Measurements from ENCODE around the gene PDE12. TPM values are rescaled to one million over a fixed set of nuclear protein-coding genes. Genes with fewer than 3 reads are reported as not detected.
"Not testable (repeated sequence)": the region's sequence is repeated elsewhere in the genome, so short reads cannot be mapped to it uniquely, and the experiment has no call there.

PDE12 gene
- total RNA-seq, 1 donor from 2014 or later: 9.0 TPM

DNA sequence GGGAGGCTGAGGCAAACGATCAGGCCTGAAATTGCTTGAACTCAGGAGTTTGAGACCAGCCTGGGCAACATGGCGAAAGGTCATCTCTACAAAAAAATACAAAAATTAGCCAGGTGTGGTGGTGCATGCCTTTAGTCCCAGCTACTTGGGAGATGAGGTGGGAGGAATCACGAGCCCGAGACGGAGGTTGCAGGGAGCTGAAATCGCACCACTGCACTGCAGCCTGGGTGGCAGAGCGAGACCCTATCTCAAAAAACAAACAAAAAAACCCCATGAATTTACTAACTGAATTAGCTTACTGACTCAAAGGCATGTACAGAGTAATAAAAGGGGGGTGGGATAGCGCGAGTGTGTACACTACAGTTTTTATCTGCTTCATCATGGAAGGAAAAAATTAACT, 21.7 kb downstream of the PDE12 start:
- DNase-seq (no peak), ATAC-seq (ENCODE audit: poor library complexity) (no peak)
- intact Hi-C loops (cut with DNase I): no loop called here

DNA sequence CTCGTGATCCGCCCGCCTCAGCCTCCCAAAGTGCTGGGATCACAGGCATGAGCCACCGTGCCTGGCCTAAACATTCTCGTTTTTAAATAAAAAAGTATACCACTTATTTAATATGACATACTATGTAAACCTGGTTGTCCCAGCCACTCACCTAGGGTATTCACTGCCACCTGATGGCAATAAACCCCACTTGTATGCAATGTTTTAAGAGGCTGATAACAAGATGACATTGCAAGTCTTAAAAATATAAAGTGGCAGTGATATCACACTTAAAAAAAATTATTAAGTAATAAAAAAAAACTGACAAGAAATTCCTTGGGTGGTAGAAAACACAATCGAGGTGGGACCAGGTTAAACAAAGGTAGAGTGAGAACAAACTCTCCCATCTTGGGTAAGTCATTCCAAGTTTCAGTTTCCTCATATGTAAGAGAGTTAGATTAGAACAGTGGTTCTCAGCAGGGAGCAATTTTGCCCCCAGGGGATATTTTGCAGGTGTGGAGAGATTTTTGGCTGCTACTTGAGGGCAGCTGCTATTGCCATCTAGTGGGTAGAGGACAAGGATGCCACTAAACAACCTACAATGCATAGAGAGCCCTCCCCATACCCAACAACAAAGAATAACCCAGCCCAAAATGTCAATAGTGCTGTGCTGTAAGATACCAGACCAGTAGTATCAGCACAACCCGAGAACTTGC, 26.5 kb downstream of the PDE12 start:
- peak; percentile 21 for ATAC-seq (ENCODE audit: poor library complexity)
- no peak for DNase-seq
- intact Hi-C loops (cut with DNase I): no loop called here

DNA sequence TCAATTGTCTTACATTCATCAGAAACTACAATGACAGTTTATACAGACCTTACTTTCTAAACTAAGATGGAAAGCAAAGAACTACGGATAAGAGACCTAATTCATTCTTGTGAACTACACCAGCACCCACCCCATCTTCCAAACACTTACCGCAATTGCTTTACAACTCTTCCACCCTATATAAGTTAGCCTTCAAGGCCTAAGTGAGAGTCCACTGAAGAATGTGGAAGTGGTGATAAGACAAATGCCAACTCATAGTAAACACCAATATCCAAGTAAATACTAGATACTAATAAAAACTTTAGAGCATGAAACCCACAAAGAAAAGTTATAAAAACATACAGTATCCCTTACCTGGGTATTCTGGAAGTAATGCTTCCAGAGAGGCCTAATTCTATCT, 27.5 kb downstream of the PDE12 start:
- ATAC-seq (ENCODE audit: poor library complexity) (no peak), DNase-seq (no peak)
- intact Hi-C loops (cut with DNase I): no loop called here

DNA sequence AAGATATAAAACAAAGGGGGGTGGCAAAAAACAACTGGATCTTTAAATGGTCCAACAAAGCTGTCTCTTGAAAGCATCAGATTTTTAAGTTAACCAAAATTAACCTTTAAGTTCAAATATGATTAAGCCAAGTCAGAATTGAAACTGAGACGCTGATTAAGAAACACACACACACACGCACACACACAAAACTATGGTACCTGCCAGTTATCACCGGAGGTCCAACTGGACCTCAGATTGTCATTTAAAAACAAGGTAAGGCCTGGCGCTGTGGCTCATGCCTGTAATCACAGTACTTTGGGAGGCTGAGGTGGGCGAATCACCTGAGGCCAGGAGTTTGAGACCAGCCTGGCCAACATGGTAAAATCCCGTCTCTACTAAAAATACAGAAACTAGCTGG, 30.7 kb downstream of the PDE12 start:
- intact Hi-C loops (cut with DNase I): no loop called here
- no peak for ATAC-seq (ENCODE audit: poor library complexity)
- no peak for DNase-seq

DNA sequence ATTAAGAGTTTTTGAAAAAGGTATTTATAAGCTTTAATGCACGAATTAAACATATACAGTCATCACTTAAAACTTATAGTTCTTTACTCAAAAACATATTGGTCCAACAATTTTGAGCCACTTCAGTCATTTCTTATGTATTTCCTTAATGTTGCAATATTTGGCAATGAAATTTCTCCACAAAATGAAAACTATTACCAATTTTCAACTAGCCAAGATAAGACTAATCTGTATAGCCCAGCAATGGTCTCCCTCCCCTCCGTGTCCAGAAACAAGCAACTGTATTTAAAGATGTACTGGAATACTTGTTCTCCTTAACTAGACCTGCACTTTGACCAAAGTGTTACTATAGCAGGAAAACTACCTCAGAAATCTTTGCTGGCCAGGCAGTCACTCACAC, 31.8 kb downstream of the PDE12 start:
- ATAC-seq (ENCODE audit: poor library complexity) (no peak), DNase-seq (no peak)
- intact Hi-C loops (cut with DNase I): no loop called here

DNA sequence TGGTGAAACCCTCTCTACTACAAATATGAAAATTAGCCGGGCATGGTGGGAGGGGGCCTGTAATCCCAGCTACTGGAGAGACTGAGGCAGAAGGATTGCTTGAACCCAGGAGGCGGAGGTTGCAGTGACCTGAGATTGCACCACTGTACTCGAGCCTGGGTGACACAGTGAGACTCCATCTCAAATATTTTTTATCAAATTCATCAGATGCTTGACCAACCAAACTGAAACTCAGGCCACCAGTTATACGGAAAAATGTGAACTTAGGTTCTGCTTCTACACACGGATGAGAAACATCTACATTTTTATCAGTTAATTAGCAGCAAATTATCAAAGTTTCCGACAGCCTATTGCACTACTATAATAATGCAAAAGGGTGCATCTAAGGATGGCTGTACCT, 36.2 kb downstream of the PDE12 start:
- no peak for ATAC-seq (ENCODE audit: poor library complexity)
- intact Hi-C loops (cut with DNase I): no loop called here
- no peak for DNase-seq

DNA sequence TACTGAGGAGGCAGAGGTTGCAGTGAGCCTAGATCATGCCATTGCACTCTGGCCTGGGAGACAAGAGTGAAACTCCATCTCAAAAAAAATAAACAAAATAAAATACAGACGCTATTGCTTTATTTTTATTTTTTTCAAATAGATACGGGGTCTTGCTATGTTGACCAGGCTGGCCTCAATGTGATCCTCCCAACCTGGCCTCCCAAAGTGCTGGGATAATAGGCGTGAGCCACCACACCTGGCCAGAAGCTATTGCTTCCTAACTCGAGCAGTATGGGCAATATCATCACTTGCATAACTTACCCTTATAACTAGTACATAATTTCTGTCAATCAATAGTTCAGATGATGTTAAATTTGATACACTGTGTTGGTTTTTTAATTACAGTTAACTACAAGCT, 38.1 kb downstream of the PDE12 start:
- ATAC-seq (ENCODE audit: poor library complexity) (no peak), DNase-seq (no peak)
- intact Hi-C loops (cut with DNase I): no loop called here

DNA sequence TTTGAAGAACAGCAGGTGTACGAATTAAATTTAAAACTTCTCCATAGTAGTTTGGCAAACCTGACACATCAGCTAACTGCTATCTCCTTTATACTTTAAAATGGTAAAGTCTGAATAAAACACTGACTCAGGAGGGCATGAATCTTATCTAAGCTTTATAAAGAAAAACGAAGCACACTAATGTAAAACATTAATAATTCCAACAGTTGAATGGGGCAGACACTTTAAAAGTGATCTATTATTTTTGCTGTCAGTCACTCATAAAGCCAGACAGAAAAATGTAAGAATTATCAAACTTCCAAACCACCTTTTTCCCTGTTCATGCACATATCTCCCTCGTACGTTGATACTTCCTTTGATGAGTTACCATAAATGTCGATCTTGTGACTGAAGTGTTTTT, 38.5 kb downstream of the PDE12 start:
- ATAC-seq (ENCODE audit: poor library complexity) (no peak), DNase-seq (no peak)
- intact Hi-C loops (cut with DNase I): no loop called here

DNA sequence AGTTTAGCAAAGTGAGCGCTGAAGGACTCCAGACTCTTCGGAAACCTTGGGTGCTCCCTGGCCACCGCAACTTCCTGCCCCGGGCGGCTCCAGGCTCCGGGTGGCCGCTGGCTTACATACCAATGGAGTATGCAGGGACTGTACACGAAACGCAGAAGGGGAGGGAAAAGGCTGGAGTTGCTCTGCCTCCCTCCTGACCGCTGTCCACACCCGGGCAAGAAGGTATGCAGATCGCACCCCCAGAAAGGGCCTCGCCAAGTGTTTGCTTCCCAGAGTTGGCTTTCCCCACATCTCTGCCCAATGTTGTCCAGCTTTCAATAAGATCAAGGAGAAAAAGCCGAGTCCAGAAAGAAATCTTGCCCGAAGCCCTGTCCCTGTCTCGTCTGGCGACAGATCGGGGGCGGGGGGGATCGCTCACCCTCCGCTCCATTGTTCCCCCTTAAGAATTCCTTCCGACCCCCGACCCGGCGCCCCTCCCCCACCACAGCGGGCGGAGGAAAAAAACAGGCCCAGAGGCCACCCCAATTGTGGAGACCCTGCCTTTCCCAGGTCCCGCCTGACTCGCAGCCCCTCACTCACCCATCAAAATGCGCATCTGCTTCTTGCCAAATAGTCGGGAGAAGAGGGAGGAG, 40.5 kb downstream of the PDE12 start:
- DNase-seq (peak; percentile 90), ATAC-seq (ENCODE audit: poor library complexity) (peak; percentile 74)
- intact Hi-C loops (cut with DNase I): loop anchor here (5.0 kb wide), 2 partner anchors 39 to 161 kb away; partner anchors contain the start of genes PDE12 and SLMAP

DNA sequence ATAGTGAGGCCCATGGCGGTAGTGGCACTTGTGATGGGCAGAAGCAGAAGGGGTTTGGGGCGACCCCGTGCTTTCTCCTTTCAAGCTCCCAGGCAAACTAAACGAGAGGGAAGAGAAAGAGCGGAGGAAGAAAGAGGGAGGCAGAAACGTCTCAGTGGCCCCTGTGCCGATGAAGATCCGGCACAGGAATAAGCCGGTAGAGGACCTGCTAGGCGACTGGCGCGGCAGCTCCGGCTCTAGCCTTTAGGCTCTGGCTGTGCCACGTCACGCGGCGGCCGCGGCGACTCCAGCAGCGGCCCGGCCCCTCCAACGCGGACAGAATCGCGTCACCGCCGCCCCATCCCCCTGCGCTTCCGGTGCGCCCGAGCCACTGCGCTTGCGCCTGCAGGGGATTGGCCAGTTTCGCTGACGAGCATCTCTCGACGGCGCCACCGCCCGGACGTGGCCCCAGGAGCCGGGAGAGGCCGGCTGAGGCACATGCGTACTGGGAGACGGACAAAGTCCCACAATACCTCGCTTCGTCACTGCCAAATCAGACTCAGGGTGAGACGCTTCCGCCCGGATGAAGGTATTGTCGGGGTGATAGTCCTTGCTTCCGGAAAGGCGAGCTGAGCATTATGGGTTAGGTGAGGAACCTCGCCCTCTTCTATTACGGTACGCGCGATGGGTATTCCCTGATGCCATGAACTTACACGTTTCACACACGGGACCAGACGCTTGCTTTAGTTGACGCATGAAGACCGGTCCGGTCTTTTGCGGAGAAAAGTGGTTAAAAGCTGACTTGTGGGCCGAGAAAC, 41.3 kb downstream of the PDE12 start, which contains the start of gene ARF4:
ARF4 (minus strand) TSS at position 218 of the 797 bp plus-strand sequence; CDS start at position 14, 204 bp downstream.
- intact Hi-C loops (cut with DNase I): loop anchor here (5.0 kb wide), 2 partner anchors 40 to 160 kb away; partner anchors contain the start of genes PDE12 and SLMAP
- ATAC-seq (ENCODE audit: poor library complexity) (peak; percentile 97), DNase-seq (peak; percentile 100)

DNA sequence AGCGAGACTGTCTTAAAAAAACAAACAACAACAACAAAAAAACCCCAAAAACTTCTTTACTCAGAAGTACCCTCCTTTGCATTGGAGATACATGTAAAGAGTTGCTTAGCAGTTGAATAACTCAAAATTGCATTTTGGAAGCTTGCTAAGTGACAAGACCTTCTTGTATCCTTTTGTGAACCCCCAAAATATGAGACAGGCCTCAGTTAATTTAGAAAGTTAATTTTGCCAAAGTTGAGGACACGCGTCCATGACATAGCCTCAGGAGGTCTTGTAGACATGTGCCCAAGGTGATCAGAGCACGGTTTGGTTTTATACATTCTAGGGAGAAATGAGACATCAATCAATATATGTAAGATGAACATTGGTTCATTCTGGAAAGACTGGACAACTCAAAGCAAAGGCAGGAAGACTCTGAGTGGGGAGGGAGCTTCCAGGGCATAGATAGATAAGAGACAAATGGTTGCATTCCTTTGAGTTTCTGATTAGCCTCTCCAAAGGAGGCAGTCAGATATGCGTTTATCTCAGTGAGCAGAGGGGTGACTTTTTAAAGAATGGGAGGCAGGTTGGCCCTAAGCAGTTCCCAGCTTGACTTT, 42.8 kb downstream of the PDE12 start:
- no peak for DNase-seq
- no peak for ATAC-seq (ENCODE audit: poor library complexity)
- intact Hi-C loops (cut with DNase I): loop anchor here (5.0 kb wide), 2 partner anchors 42 to 158 kb away; partner anchors contain the start of genes PDE12 and SLMAP

DNA sequence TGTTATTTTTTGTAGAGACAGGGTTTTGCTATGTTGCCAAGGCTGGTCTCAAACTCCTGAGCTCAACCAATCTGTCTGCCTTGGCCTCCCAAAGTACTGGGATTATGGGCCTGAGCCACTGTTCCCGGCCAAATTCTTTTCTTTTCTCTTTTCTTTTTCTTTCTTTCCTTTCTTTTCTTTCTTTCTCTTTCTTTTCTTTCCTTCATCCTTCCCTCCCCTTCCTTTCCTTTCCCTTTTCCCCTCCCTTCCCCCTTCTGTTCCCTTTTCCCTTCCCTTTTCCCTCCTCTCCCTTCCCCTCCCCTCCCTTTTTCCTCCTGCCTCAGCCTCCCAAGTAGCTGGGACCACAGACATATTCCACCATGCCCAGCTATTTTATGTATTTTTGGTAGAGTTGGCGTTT, 44.1 kb downstream of the PDE12 start:
- ATAC-seq (ENCODE audit: poor library complexity) (no peak), DNase-seq (no peak)
- intact Hi-C loops (cut with DNase I): no loop called here

DNA sequence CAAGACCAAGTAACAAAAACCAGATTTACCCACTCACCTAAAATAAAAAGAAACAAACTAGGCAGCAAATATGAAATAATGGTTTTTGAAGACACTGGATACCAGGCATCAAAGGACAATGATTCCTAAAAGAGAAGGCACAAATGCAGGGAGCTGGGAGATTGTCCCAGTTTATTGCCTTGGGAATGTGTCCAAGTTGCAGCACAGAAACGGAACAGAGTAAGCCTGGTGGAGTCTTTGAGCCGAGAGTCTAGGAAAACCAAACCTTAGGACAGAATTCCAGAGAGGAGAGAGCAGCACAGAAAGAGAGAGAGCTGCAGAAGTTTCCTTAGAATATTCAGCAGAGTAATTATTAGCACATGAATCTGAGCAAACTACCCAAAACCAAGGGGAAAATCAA, 48.9 kb downstream of the PDE12 start:
- intact Hi-C loops (cut with DNase I): no loop called here
- no peak for ATAC-seq (ENCODE audit: poor library complexity)
- no peak for DNase-seq

DNA sequence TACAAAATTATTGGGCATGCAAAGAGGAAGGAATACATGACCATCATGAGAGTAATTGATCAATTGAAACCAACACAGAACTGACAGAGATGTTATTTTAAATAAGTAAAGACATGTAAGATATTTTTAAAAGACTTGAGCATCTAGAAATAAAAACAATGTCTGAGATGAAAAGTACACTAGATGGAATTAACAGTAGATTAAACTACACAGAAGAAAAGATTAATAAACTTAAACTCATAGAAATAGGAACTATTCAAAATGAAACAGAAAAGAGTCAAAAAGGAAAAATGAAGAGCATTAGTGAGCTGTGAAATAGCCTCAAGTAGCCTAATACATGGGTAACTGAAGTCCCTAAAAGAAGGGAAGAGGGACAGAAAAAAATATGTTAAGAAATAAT, 49.6 kb downstream of the PDE12 start:
- no peak for DNase-seq
- no peak for ATAC-seq (ENCODE audit: poor library complexity)
- intact Hi-C loops (cut with DNase I): no loop called here

DNA sequence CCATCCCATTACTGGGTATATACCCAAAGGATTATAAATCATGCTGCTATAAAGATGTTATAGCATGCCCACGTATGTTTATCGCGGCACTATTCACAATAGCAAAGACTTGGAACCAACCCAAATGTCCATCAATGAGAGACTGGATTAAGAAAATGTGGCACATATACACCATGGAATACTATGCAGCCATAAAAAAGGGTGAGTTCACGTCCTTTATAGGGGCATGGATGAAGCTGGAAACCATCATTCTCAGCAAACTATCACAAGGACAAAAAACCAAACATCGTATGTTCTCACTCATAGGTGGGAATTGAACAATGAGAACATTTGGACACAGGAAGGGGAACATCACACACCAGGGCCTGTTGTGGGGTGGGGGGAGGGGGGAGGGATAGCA, 55.8 kb downstream of the PDE12 start:
- DNase-seq; intact Hi-C loops (cut with DNase I); ATAC-seq (ENCODE audit: poor library complexity): not testable (repeated sequence)

DNA sequence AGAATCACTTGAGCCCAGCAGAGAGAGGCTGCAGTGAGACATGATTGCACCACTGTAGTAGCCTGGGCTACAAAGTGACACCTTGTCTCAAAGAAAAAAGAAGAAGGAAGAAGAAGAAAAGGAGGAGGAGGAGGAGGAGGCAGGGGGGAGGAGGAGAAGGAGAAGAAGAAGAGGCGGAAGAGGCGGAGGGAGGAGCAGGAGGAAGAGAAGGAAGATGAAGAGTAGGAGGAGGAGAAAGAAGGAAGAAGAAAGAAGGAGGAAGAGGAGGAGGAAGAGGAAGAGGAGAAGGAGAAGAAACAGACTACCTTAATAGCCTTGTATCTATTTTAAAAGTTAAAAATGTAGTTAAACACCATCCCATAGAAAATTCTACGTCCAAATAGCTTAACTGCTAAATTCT, 60.2 kb downstream of the PDE12 start:
- DNase-seq (no peak), ATAC-seq (ENCODE audit: poor library complexity) (no peak)
- intact Hi-C loops (cut with DNase I): no loop called here
